ENCODE results near the gene MGA. TPM values are rescaled to one million over a fixed set of nuclear protein-coding genes. Genes with fewer than 3 reads are reported as not detected.

MGA gene
- total RNA-seq, 1 experiment from 2014 or later: 38.5 TPM

DNA sequence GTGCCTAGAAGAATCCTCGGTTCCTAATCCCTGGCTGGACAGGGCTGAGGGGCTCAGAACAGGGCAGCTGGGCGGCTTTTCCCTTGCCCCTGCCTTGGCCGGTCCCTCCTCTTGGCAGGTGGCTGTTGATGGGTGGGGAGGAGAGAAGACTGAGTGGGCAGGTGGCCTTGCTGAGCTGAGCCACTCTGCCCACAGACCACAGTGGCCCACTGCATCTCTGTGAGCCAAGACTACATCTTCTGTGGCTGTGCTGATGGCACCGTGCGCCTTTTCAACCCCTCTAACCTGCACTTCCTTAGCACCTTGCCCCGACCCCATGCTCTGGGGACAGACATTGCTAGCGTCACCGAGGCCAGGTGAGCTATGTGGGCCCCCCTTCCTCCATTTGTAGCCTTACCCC, 153.2 kb downstream of the MGA start:
- TF ChIP-seq, protein P1, sequence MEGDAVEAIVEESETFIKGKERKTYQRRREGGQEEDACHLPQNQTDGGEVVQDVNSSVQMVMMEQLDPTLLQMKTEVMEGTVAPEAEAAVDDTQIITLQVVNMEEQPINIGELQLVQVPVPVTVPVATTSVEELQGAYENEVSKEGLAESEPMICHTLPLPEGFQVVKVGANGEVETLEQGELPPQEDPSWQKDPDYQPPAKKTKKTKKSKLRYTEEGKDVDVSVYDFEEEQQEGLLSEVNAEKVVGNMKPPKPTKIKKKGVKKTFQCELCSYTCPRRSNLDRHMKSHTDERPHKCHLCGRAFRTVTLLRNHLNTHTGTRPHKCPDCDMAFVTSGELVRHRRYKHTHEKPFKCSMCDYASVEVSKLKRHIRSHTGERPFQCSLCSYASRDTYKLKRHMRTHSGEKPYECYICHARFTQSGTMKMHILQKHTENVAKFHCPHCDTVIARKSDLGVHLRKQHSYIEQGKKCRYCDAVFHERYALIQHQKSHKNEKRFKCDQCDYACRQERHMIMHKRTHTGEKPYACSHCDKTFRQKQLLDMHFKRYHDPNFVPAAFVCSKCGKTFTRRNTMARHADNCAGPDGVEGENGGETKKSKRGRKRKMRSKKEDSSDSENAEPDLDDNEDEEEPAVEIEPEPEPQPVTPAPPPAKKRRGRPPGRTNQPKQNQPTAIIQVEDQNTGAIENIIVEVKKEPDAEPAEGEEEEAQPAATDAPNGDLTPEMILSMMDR (conservative IDR thresholded peaks at IDR 0.05): no peak
- no peak for TF ChIP-seq EZH2 (IDR thresholded peaks at IDR 0.05; ENCODE audit: low read depth)
- H3K79me2 ChIP-seq (ENCODE audit: low read depth): no peaks in the 10 kb centered on the region
- H3K36me3 ChIP-seq (ENCODE audit: low read depth): no peaks in the 10 kb centered on the region
- no peaks in the 10 kb centered on the region for H4K20me1 ChIP-seq (ENCODE audit: insufficient read depth)
- DNase-seq: no peak
- H3K9me2 ChIP-seq (ENCODE audit: insufficient read depth): no peaks in the 10 kb centered on the region
- no peaks in the 10 kb centered on the region for H3K27me3 ChIP-seq (ENCODE audit: insufficient read depth, low read depth)
- H3F3A ChIP-seq (ENCODE audit: insufficient read depth, low read depth): no peaks in the 10 kb centered on the region
- H3K4me3 ChIP-seq: no peak overlapping the region
- intact Hi-C loops (cut with micrococcal nuclease; ENCODE audit: unreplicated experiment): loop anchor here (5.0 to 10.0 kb wide), 2 partner anchors 259 to 911 kb away; partner anchors contain the start of gene TYRO3
- H3K4me2 ChIP-seq: no peak overlapping the region
- no peaks in the 10 kb centered on the region for H3K4me1 ChIP-seq (replicated peaks; ENCODE audit: insufficient read depth)
- no peaks in the 10 kb centered on the region for H3K9me3 ChIP-seq (ENCODE audit: insufficient read depth, low read depth)
- no peak overlapping the region for H3K27ac ChIP-seq
- no TSS peak for BruUV-seq (replicated peaks)
- H2AFZ ChIP-seq: no peak overlapping the region
- ChIA-PET CTCF (interaction anchor here (0.6 to 1.0 kb wide), 2 partner anchors 107 to 271 kb away, joined by 3 to 6 read pairs; no protein-coding TSS in a partner anchor), POLR2A (ENCODE audit: unreplicated experiment) (no interaction called here)

DNA sequence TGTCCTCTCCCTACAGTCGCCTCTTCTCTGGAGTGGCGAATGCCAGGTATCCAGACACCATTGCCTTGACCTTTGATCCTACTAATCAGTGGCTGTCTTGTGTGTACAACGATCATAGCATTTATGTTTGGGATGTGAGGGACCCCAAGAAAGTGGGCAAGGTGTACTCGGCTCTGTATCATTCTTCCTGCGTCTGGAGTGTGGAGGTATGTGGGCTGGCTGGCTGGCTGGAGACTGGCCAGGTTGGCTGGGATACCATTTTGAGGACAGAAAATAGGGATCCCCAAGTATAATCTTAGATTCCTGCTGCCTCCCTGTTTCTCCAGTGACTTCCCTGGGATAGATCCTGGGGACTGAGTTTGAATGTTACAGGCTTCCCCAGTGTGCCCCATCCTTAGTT, 154.3 kb downstream of the MGA start:
- ChIA-PET POLR2A (ENCODE audit: unreplicated experiment) (no interaction called here), CTCF (no interaction called here)
- H3K4me1 ChIP-seq (replicated peaks; ENCODE audit: insufficient read depth): no peaks in the 10 kb centered on the region
- DNase-seq: no peak
- H3K36me3 ChIP-seq (ENCODE audit: low read depth): no peaks in the 10 kb centered on the region
- H3F3A ChIP-seq (ENCODE audit: insufficient read depth, low read depth): no peaks in the 10 kb centered on the region
- H4K20me1 ChIP-seq (ENCODE audit: insufficient read depth): no peaks in the 10 kb centered on the region
- H3K9me2 ChIP-seq (ENCODE audit: insufficient read depth): no peaks in the 10 kb centered on the region
- H2AFZ ChIP-seq: no peak overlapping the region
- H3K27ac ChIP-seq: no peak overlapping the region
- intact Hi-C loops (cut with micrococcal nuclease; ENCODE audit: unreplicated experiment): loop anchor here (5.0 to 10.0 kb wide), 2 partner anchors 260 to 912 kb away; partner anchors contain the start of gene TYRO3
- no peak overlapping the region for H3K4me3 ChIP-seq
- H3K4me2 ChIP-seq: no peak overlapping the region
- no TSS peak for BruUV-seq (replicated peaks)
- H3K79me2 ChIP-seq (ENCODE audit: low read depth): no peaks in the 10 kb centered on the region
- no peaks in the 10 kb centered on the region for H3K27me3 ChIP-seq (ENCODE audit: insufficient read depth, low read depth)
- H3K9me3 ChIP-seq (ENCODE audit: insufficient read depth, low read depth): no peaks in the 10 kb centered on the region
- TF ChIP-seq, protein P1 (conservative IDR thresholded peaks at IDR 0.05): no peak
- TF ChIP-seq EZH2 (IDR thresholded peaks at IDR 0.05; ENCODE audit: low read depth): no peak

DNA sequence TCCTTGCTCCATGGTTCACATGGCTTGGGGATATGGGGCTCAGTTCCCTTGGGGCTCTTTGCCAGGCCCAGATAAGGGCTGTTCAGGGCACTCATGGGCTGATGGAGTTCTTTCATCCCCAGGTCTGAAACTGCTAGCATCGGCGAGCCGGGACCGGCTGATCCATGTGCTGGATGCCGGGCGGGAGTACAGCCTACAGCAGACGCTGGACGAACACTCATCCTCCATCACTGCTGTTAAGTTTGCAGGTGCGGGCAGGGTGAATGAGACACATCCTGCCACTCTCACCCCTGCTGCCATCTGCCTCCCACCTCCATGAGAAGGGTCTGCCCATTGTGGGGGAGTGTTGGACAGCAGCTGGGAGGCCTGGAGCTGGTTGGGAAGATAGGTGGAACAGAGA, 156.6 kb downstream of the MGA start:
- Histone ChIP-seq H3K79me2 (ENCODE audit: low read depth) (no peaks in the 10 kb centered on the region), H3K4me3 (no peak overlapping the region), H3K4me1 (replicated peaks; ENCODE audit: insufficient read depth) (no peaks in the 10 kb centered on the region), H3K4me2 (no peak overlapping the region), H3F3A (ENCODE audit: insufficient read depth, low read depth) (no peaks in the 10 kb centered on the region), H4K20me1 (ENCODE audit: insufficient read depth) (no peaks in the 10 kb centered on the region), H3K36me3 (ENCODE audit: low read depth) (no peaks in the 10 kb centered on the region), H2AFZ (no peak overlapping the region), H3K27ac (no peak overlapping the region), H3K9me3 (ENCODE audit: insufficient read depth, low read depth) (no peaks in the 10 kb centered on the region), H3K27me3 (ENCODE audit: insufficient read depth, low read depth) (no peaks in the 10 kb centered on the region), H3K9me2 (ENCODE audit: insufficient read depth) (no peaks in the 10 kb centered on the region)
- CTCF ChIA-PET: no interaction called here
- TF ChIP-seq, protein P1 (conservative IDR thresholded peaks at IDR 0.05): no peak
- TF ChIP-seq EZH2 (IDR thresholded peaks at IDR 0.05; ENCODE audit: low read depth): no peak
- intact Hi-C loops (cut with micrococcal nuclease; ENCODE audit: unreplicated experiment): loop anchor here (10.0 kb wide), 1 partner anchor 262 kb away; the partner anchor contains the start of gene TYRO3
- DNase-seq: no peak
- POLR2A ChIA-PET (ENCODE audit: unreplicated experiment): interaction anchor here (0.7 kb wide), 1 partner anchor 1712 kb away, joined by 4 read pairs; no protein-coding TSS in a partner anchor
- no TSS peak for BruUV-seq (replicated peaks)
